Activated CD8-positive, alpha-beta memory T cell treated with anti-CD3 and anti-CD28 coated beads, Interleukin-2, amount 50 U/mL, for 1 hour (primary cell): Measurements from ENCODE around the gene NLRP7.

ENCODE experiments used
- DNase-seq: peaks from one replicate; pipeline ENCODE4 v3.0.0-alpha.2; 2020; ENCODE audit errors: extremely low read depth

NLRP7 gene

GRCh38 chr19:54873990-54874389 is 73.3 kb downstream of the NLRP7 start, which contains the start of gene FCAR:
Gene FCAR, plus strand, starts transcription at chr19:54874235. Its CDS starts 55 bp downstream, at chr19:54874290.
- no peak for DNase-seq
